Retinal pigment epithelial cell (primary cell): ENCODE measurements around the gene LSM10.

Experiments
- DNase-seq: peaks from one replicate; pipeline ENCODE4 v3.0.0-alpha.2; 2010; ENCODE audit warnings: low read depth
- H3K4me3 ChIP-seq: 2 replicates; pipeline ENCODE4 v1.5.1; 2011; ENCODE audit warnings: mild to moderate bottlenecking, low read length, control low read depth, moderate library complexity
- CTCF ChIP-seq: conservative IDR thresholded peaks from 2 replicates; pipeline ENCODE4 v1.5.1; 2011; ENCODE audit warnings: low read depth, low read length, control low read depth, inconsistent platforms

Gene LSM10

GRCh38 chr1:36411674-36412648 lies 14.3 kb upstream of the LSM10 start:
- TF ChIP-seq CTCF, result no peak
- no peak overlapping the region for H3K4me3 ChIP-seq
- no peak for DNase-seq

GRCh38 chr1:36408479-36408878 lies 10.8 kb upstream of the LSM10 start:
- DNase-seq, result no peak
- no peak for TF ChIP-seq CTCF
- no peak overlapping the region for H3K4me3 ChIP-seq

GRCh38 chr1:36406440-36406839 lies 8.7 kb upstream of the LSM10 start:
- DNase-seq, result no peak
- no peak overlapping the region for H3K4me3 ChIP-seq
- no peak for TF ChIP-seq CTCF

GRCh38 chr1:36402504-36402890 lies 4.8 kb upstream of the LSM10 start:
- no peak for TF ChIP-seq CTCF
- H3K4me3 ChIP-seq, result no peak overlapping the region
- no peak for DNase-seq

GRCh38 chr1:36401602-36402503 lies 4.1 kb upstream of the LSM10 start:
- no peak for DNase-seq
- TF ChIP-seq CTCF, result no peak
- no peak overlapping the region for H3K4me3 ChIP-seq

- no peak overlapping the region for H3K4me3 ChIP-seq
- TF ChIP-seq CTCF, result no peak
- no peak for DNase-seq
These were observed 3.3 kb upstream of the LSM10 start for GRCh38 chr1:36400825-36401601.
